Endothelial cell of umbilical vein (primary cell): ENCODE results near the gene SLC35F5. TPM values are rescaled to one million over a fixed set of nuclear protein-coding genes. Genes with fewer than 3 reads are reported as not detected.

Experiments used
- BruUV-seq: library from RNA; stranded (reverse); fragments of 400-500 nt; replicated peaks from 2 replicates; lab custom pipeline; 2021; lab: Mats Ljungman, UMichigan
- CTCF ChIA-PET: fragments of 300-600, 350-600 bp; sonication (Branson Sonifier 250); formaldehyde crosslinking; loops from one replicate; lab custom pipeline; 2021; ENCODE audit warnings: antibody characterized with exemption, inconsistent platforms; lab: Charles Lee
- POLR2A ChIA-PET: fragments of 300-600, 350-600 bp; sonication (Branson Sonifier 250); formaldehyde crosslinking; loops from one replicate; lab custom pipeline; 2021; ENCODE audit warnings: antibody characterized with exemption, inconsistent platforms; lab: Charles Lee
- DNase-seq: peaks from one replicate; pipeline ENCODE4 v3.0.0-alpha.2; 2011; ENCODE audit warnings: low read depth, low spot score
- FAIRE-seq: peaks from 2 replicates; lab custom pipeline; 2011; peaks lifted over from hg19 to GRCh38; lab: Jason Lieb, UNC
- H2AFZ ChIP-seq: 2 replicates; pipeline ENCODE4 v1.6.0; 2012; ENCODE audit warnings: low read depth, low read length, control low read depth, inconsistent platforms
- H3K27ac ChIP-seq: 2 replicates; pipeline ENCODE4 v1.5.1; 2011; ENCODE audit warnings: low read depth, mild to moderate bottlenecking, control low read depth, low read length, moderate library complexity; ENCODE audit not compliant: insufficient read depth
- H3K27me3 ChIP-seq, 2 experiments: 2 replicates each; pipeline versions ENCODE4 v1.6.0 to v1.6.1; 2011; ENCODE audit warnings: low read length in 2 of 2, mixed read lengths in 1 of 2; ENCODE audit not compliant: control insufficient read depth in 2 of 2, insufficient read depth in 2 of 2
- H3K36me3 ChIP-seq, 2 experiments: 2 replicates in 1 of 2; 3 replicates in 1 of 2; pipeline ENCODE4 v1.5.1; 2011; ENCODE audit warnings: low read length in 2 of 2, mild to moderate bottlenecking in 1 of 2, moderate library complexity in 1 of 2; ENCODE audit not compliant: control insufficient read depth in 2 of 2, insufficient read depth in 2 of 2; ENCODE audit errors: extremely low read depth in 1 of 2
- H3K4me1 ChIP-seq: 3 replicates; pipeline ENCODE4 v1.5.1; 2011; ENCODE audit warnings: mild to moderate bottlenecking, low read length; ENCODE audit not compliant: control insufficient read depth, insufficient read depth; ENCODE audit errors: extremely low read depth
- H3K4me2 ChIP-seq: 2 replicates; pipeline ENCODE4 v1.6.1; 2011; ENCODE audit warnings: low read length, control low read depth, mixed read lengths; ENCODE audit not compliant: insufficient read depth
- H3K4me3 ChIP-seq, 3 experiments: fragments of 200-600 bp in 1 of 3; sonication (generic), shearing (Covaris generic) in 1 of 3; replicated peaks in 1 of 3; 2 replicates each; pipeline ENCODE4 v1.5.1; 2011 to 2016; ENCODE audit warnings: control low read depth in 3 of 3, low read length in 3 of 3, mild to moderate bottlenecking in 2 of 3, inconsistent platforms in 1 of 3, low read depth in 1 of 3, moderate library complexity in 1 of 3; ENCODE audit not compliant: insufficient read depth in 1 of 3
- H3K79me2 ChIP-seq: 2 replicates; pipeline ENCODE4 v1.6.0; 2012; ENCODE audit warnings: low read length, inconsistent platforms; ENCODE audit not compliant: control insufficient read depth, insufficient read depth
- H3K9ac ChIP-seq: replicated peaks from 2 replicates; pipeline ENCODE3; 2011; ENCODE audit warnings: low read length, control low read depth; ENCODE audit not compliant: insufficient read depth; ENCODE audit errors: extremely low read depth
- H3K9me1 ChIP-seq: replicated peaks from 3 replicates; pipeline ENCODE4 v1.6.0; 2011; ENCODE audit warnings: mild to moderate bottlenecking, low read length; ENCODE audit not compliant: control insufficient read depth, insufficient read depth; ENCODE audit errors: extremely low read depth
- H3K9me3 ChIP-seq: replicated peaks from 2 replicates; pipeline ENCODE4 v1.5.1; 2012; ENCODE audit warnings: low read length, inconsistent platforms; ENCODE audit not compliant: control insufficient read depth, insufficient read depth
- H4K20me1 ChIP-seq: replicated peaks from 2 replicates; pipeline ENCODE3; 2011; ENCODE audit warnings: mild to moderate bottlenecking, low read length; ENCODE audit not compliant: control insufficient read depth, insufficient read depth; ENCODE audit errors: extremely low read depth
- CTCF ChIP-seq, 2 donors: IDR thresholded peaks; 1 replicate in 1 of 2; 2 replicates in 1 of 2; pipeline ENCODE4 v1.5.1; 2011; ENCODE audit warnings: low read length in 2 of 2, mild to moderate bottlenecking in 2 of 2, moderate library complexity in 2 of 2, control low read depth in 1 of 2, inconsistent platforms in 1 of 2, low read depth in 1 of 2; ENCODE audit not compliant: insufficient read depth in 1 of 2; ENCODE audit errors: extremely low read depth in 1 of 2
- EZH2 ChIP-seq: IDR thresholded peaks from 2 replicates; pipeline ENCODE4 v1.6.1; 2012; ENCODE audit warnings: borderline replicate concordance, low read depth, mild to moderate bottlenecking, moderate library complexity, low read length, inconsistent platforms; ENCODE audit not compliant: severe bottlenecking
- FOS ChIP-seq: IDR thresholded peaks from 2 replicates; pipeline ENCODE4 v1.6.1; 2011; ENCODE audit warnings: mild to moderate bottlenecking, low read length, moderate library complexity, borderline replicate concordance; ENCODE audit not compliant: insufficient read depth
- GATA2 ChIP-seq: IDR thresholded peaks from 2 replicates; pipeline ENCODE4 v1.7.0; 2011; ENCODE audit warnings: low read depth, mild to moderate bottlenecking, moderate library complexity, mixed read lengths, low read length; ENCODE audit not compliant: insufficient read length, insufficient read depth
- JUN ChIP-seq: IDR thresholded peaks from 2 replicates; pipeline ENCODE4 v1.6.1; 2011; ENCODE audit warnings: borderline replicate concordance, low read depth; ENCODE audit not compliant: insufficient read length, insufficient read depth
- MAX ChIP-seq: IDR thresholded peaks from 2 replicates; pipeline ENCODE4 v1.6.1; 2011; ENCODE audit not compliant: insufficient read depth, insufficient read length
- MYC ChIP-seq: IDR thresholded peaks from one replicate; pipeline ENCODE4 v1.6.1; 2011; ENCODE audit warnings: mild to moderate bottlenecking, low read depth, low read length
- POLR2A ChIP-seq: IDR thresholded peaks from 2 replicates; pipeline ENCODE4 v1.6.1; 2012; ENCODE audit warnings: low read depth, mild to moderate bottlenecking, control low read depth, low read length
- POLR2AphosphoS5 ChIP-seq: IDR thresholded peaks from 2 replicates; pipeline ENCODE4 v1.6.1; 2012; ENCODE audit warnings: low read depth, mild to moderate bottlenecking, control low read depth, low read length, moderate library complexity; ENCODE audit not compliant: insufficient read depth
- dilution Hi-C: fragments of 300-500 bp; cut with MboI; formaldehyde crosslinking; loops from one replicate; pipeline ENCODE4 v1.15.0; 2019; ENCODE audit warnings: low sequenced_read_pairs; ENCODE audit not compliant: extremely low pct_ligation_motif_present
- intact Hi-C: fragments of 100-400 bp; cut with micrococcal nuclease; formaldehyde crosslinking; loops from one replicate; pipeline ENCODE4 v1.10.0; 2022
- polyA plus RNA-seq, 4 experiments: library from polyadenylated mRNA; depleted of rRNA in 3 of 4; stranded (reverse) in 3 of 4; unstranded in 1 of 4; fragments of >200 nt; gene quantifications; 2 replicates each; pipeline versions ENCODE4 v1.2.1 to v1.2.3, GENCODE V29; 2011 to 2012; ENCODE audit warnings: missing spikeins in 1 of 4
- total RNA-seq: library from RNA; stranded (reverse); gene quantifications from 2 replicates; pipeline ENCODE4 v1.2.3, GENCODE V29; 2021

The SLC35F5 gene
- total and polyA plus RNA-seq, 2 donors (not counting 3 experiments of a cell fraction or from before 2014, with no cell fraction given): 22.4 to 51.1 TPM

GRCh38 chr2:113784823-113785744 is 28.6 kb upstream of the SLC35F5 start:
- no peak for TF ChIP-seq GATA2
- TF ChIP-seq MYC: no peak
- no peak for TF ChIP-seq JUN
- TF ChIP-seq MAX: no peak
- no peak for TF ChIP-seq EZH2
- no peaks in the 10 kb centered on the region for H3K79me2 ChIP-seq
- no TSS peak for BruUV-seq
- no peak for DNase-seq
- H3K4me2 ChIP-seq: no peak overlapping the region
- H3K36me3 ChIP-seq: no peaks in the 10 kb centered on the region
- H3K27ac ChIP-seq: no peak overlapping the region
- no peaks in the 10 kb centered on the region for H4K20me1 ChIP-seq
- FAIRE-seq: no peak
- no peak overlapping the region for H2AFZ ChIP-seq
- H3K27me3 ChIP-seq: peaks cover 0 to 4% of the 10 kb centered on the region in 2 experiments
- H3K9me3 ChIP-seq: no peaks in the 10 kb centered on the region
- no peaks in the 10 kb centered on the region for H3K9me1 ChIP-seq
- H3K4me3 ChIP-seq: no peak overlapping the region
- CTCF ChIA-PET: interaction anchor here (0.5 kb wide), 1 partner anchor 71 kb away, joined by 4 read pairs; no protein-coding TSS in a partner anchor
- no peak overlapping the region for H3K9ac ChIP-seq
- POLR2A ChIA-PET: no interaction called here
- H3K4me1 ChIP-seq: no peaks in the 10 kb centered on the region
- dilution Hi-C loops (no loop called here), intact Hi-C loops (no loop called here)

GRCh38 chr2:113780472-113780871 is 24.0 kb upstream of the SLC35F5 start:
- no peak for TF ChIP-seq POLR2AphosphoS5
- no peak for TF ChIP-seq MAX
- no peak for TF ChIP-seq GATA2
- no peak for TF ChIP-seq FOS
- TF ChIP-seq MYC: no peak
- TF ChIP-seq JUN: no peak
- no peak for TF ChIP-seq POLR2A
- TF ChIP-seq CTCF (IDR thresholded peaks at IDR 0.05; ENCODE audit: extremely low read depth in 1 of 2, insufficient read depth in 1 of 2, low read depth in 1 of 2, low read length in 2 of 2): no peak
- TF ChIP-seq EZH2: no peak
- no peaks in the 10 kb centered on the region for H4K20me1 ChIP-seq
- CTCF ChIA-PET: no interaction called here
- no peak for FAIRE-seq
- dilution Hi-C loops (no loop called here), intact Hi-C loops (no loop called here)
- H3K27ac ChIP-seq: no peak overlapping the region
- H3K27me3 ChIP-seq: peaks cover 1 to 3% of the 10 kb centered on the region in 2 experiments
- no peak for DNase-seq
- no peak overlapping the region for H3K9ac ChIP-seq
- H3K4me3 ChIP-seq: no peak overlapping the region
- POLR2A ChIA-PET: no interaction called here
- BruUV-seq: no TSS peak
- no peaks in the 10 kb centered on the region for H3K9me3 ChIP-seq
- H3K9me1 ChIP-seq: no peaks in the 10 kb centered on the region
- H3K36me3 ChIP-seq: no peaks in the 10 kb centered on the region
- no peak overlapping the region for H3K4me2 ChIP-seq
- H2AFZ ChIP-seq: no peak overlapping the region
- no peaks in the 10 kb centered on the region for H3K79me2 ChIP-seq
- no peaks in the 10 kb centered on the region for H3K4me1 ChIP-seq
